ENCODE data around the gene RIPPLY3.
"Not testable (repeated sequence)": the region's sequence is repeated elsewhere in the genome, so short reads cannot be mapped to it uniquely, and the experiment has no call there.

Gene RIPPLY3

DNA sequence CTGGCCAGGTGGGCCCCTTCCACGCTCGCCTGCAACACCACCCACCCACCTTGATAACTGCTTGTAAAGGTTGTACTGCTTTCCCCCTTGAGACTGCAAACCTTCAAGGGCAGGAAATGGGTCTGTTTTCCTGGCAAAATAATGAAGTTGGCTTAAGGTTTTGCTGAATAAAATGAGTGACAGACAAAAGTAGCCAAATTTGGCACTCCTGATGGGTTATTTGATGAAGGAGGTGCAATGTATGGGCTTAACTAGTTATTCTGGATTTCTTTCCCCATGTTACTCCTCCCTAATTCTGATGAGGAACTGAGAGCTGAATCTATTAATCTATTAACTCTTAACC lies 25.5 kb upstream of the RIPPLY3 start:
- no peak for DNase-seq (ENCODE audit: low read depth)

DNA sequence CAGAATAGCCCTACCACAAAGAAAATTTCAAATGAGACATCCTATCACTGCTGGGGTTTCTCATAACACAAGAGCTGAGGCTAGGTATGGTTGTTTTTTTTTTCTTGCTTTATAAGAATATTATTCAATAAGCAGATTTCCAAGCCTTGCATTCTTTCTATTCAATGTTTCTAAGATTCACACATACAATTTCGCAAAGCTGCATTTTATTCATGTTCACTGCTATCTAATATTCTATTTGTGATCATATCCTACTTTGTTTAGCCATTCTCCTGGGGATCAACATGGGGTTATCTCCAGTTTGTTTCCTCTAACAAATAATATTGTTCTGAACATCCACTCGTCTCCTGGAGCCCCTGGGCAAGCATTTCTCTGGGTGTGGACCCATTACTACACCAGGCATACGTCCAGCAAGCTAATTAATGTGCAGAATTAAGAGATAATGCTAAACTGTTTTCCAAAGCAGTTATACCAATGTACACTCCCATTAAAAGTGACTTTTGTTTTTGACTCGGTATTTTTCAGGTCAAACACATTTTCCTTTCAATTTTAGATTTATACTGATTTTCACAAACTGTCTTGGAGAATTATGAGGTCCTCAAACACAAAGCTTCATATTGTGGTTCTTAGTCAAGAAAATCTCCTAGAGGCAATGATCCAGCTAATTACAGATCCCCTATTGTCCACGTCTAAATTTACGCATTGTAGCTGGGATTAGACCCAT lies 24.4 kb upstream of the RIPPLY3 start:
- no peak for DNase-seq (ENCODE audit: low read depth)

DNA sequence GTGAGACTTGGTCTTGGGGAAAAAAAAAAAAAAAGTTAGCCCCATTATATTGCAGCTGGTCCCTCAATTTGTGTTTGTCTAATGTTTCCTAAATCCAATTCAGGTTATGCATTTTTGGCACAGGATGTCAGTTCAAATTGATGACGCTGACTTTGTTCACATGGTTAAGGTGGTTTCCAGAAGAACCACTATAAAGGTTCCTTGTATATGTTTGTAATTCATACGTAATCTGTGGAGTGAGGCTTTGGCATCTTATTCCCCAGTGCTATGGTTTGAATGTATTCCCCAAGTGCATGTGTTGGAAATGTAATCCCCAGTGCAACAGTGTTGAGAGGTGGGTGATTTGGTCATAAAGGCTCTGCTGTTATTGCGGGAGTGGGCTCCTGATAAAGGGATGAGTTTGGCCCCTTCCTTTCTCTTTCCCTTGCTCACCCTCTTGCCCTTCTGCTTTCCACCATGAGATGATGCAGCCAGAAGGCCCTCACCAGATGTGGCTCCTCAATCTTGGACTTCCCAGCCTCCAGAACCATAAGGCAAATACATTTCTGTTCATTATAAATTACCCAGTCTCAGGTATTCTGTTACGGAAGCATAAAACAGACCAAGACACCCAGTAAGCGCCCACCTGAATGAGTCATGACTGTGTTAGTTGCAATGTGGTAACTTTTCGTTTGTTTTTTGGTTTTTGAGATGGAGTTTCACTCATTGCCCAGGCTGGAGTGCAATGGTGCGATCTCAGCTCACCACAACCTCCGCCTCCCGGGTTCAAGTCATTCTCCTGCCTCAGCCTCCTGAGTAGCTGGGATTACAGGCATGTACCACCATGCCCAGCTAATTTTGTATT lies 20.5 kb upstream of the RIPPLY3 start:
- DNase-seq (ENCODE audit: low read depth): no peak

DNA sequence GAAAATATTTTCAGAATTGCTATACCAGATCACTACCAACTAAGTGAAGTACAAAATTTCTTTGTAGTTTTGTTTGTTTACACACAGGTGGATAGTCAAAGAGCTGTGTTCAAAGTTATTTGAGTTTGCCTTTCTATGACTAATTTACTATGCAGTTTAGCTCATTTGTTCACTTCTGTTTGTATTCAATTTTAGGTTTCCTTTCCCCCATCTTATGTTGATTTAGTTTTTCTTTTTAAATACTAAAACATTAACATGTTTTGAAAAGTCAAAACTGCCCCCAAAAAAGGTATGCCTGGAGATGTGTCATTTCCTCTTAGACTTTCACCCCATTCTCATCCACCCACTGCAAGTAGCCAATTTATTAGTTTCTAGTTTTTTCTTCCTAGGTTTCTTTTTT lies 18.7 kb upstream of the RIPPLY3 start:
- no peak for DNase-seq (ENCODE audit: low read depth)

DNA sequence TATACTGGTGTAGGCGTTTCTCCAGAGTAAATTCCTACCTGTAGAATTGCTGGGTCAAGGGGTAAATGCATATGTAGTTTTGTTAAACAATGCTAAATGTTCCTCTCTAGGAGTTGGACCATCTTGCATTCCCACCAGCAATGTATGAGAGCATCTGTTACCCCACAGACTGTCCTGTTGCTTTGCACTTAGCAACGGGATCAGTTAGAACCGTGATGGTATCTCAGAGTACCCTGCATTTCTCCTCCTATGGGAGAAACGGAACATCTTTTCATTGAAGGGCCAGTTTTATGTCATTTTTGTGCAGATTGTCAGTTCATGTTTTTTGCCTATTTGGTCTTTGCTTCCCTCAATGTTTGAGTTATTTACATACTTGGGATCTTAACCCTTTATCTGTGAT lies 18.0 kb upstream of the RIPPLY3 start:
- DNase-seq (ENCODE audit: low read depth): no peak

DNA sequence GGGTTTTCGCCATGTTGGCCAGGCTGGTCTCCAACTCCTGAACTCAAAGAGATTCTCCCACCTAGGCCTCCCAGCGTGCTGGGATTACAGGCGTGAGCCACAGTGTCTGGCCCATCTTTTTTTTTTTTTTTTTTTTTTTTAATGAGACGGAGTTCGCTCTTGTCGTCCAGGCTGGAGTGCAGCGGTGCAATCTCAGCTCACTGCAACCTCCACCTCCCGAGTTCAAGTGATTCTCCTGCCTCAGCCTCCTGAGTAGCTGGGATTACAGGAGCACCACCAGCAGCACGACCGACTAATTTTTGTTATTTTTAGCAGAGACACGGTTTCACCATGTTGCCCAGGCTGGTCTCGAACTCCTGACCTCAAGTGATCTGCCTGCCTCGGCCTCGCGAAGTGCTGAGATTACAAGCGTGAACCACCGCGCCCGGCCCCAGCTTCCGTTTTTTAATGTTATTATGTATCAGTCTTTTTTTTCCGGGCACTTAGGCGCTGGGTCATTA lies 17.3 kb upstream of the RIPPLY3 start:
- DNase-seq (ENCODE audit: low read depth): not testable (repeated sequence)

DNA sequence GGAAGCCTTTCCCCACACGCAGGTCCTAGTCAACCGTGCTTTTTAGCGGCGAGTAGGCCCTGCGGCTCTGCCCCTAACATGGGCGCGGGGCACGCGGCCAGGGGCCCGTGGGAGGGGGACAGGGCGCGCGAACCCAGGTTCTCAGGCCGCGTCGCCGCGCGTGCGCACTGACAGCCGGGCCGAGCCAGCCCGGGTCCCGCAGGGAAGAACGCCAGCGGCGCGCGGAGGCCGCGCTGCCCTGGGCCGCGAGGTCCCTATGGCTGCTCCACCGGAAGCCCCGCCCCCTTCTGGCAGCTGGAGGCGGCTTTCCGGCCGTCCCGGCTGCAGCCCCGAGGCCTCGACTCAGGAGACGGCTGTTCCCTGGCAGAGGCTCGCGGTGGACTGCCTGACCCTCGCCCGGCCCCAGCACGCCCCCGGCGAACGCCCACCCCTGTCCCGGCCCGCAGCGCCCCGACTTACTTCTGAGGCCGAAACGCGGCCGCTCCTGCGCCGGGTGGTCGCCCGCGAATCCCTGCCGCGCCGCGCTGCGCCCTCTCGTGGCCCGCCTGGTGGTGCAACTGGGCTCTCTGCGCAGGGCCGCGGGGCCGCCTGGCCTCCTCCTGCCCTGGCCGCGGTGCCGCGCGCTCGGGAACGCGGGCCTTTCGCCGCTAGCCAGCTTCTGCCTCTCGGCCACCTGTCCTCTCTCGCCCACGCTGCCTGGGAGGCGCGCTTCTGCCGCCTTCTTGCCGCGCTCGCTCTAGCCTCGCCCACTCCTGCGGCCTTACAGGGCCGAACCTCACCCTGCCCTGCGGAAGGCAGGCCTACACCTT lies 16.6 kb upstream of the RIPPLY3 start:
- DNase-seq (ENCODE audit: low read depth): peak; percentile 69

DNA sequence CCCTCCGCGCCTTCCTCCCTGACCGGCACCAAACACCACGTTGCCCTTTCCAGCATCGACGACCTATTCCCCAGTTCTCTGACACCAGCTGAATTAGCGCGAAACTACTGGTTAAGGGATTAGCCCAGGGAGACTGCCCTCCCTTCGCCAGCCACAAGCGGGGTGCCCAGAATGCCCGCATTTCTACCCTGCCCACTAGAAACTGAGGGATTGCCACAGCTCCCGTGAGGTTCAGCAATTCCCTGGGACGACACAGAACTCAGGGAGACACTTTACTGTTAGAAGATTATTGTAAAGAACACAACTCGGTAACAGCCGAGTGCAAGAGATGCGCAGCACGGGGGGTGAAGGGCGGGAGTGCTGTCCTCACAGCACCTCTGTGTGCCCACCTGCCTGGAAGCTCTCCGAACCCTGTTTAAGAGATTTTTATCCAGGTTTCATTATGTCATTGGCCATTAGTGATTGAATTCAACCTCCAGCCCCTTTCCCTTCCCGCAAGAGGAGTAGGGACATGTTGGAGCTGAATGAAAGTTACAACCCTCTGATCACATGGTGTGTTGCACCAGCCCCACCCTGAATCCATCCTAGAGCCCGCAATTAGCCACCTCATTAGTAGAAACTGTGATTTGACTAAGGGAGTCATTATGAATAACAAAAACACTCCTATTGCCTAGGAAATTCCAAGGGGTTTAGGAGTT lies 15.8 kb upstream of the RIPPLY3 start:
- DNase-seq (ENCODE audit: low read depth): no peak

DNA sequence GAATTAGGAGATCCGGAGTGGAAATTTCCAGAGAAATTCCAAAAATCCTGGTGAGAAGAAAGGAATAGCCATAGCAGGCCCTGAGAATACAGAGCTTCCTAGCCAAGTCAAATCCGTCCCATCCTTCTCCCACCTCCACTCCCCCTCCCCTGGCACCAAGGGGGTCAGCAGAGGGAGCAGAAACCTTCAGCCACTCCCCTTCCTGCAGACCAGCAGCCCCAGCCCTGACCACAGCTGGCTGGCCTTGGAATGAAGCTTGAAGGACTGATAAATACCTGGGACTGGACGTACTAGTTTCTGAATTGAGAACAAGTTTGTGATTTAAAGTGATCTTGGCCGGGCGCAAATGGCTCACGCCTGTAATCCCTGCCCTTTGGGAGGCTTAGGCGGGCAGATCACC lies 13.8 kb upstream of the RIPPLY3 start:
- DNase-seq (ENCODE audit: low read depth): no peak

DNA sequence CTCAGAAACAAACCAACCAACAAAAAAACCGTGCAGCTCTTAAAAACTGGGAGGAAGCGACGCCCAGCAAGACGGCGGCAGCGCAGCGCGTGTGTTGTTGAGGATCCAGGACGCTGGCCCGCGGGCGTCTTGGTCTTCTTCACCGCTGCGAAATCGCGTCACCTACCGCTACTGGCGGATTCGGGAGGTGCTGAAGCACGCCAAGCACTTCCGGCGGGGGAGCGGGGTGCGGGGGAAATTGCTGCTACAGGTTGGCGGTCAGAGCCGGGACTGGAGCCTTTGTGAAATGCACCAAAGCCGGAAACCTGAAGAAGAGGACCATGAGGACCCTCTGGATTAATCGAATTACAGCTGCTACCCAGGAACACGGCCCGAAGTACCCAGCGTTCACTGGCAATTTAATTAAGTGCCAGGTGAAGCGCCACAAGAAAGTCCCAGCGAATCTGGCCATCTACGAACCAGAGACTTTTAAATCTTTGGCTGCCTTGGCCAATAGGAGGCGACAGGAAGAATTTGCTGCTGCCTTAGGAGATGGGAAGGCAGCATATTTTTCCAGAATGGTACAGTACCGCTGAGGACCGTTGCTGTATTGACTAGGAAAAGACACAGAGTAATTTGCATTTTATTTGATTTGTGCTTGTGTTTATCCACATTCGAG lies 11.9 kb upstream of the RIPPLY3 start:
- DNase-seq (ENCODE audit: low read depth): no peak

DNA sequence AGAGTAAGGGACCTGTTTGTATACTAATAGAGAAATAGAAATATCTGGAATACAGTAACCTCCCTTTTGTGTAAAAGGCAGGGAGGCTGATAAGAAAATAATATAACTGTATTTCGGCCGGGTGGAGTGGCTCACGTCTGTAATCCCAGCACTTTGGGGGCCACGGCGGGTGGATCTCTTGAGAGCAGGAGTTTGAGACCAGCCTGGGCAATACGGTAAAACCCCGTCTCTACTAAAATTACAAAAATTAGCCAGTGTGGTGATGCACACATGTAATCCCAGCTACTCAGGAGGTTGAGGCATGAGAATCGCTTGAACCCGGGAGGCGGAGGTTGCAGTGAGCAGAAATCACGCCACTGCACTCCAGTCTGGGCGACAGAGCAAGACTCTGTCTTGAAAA lies 11.2 kb upstream of the RIPPLY3 start:
- not testable (repeated sequence) for DNase-seq (ENCODE audit: low read depth)

DNA sequence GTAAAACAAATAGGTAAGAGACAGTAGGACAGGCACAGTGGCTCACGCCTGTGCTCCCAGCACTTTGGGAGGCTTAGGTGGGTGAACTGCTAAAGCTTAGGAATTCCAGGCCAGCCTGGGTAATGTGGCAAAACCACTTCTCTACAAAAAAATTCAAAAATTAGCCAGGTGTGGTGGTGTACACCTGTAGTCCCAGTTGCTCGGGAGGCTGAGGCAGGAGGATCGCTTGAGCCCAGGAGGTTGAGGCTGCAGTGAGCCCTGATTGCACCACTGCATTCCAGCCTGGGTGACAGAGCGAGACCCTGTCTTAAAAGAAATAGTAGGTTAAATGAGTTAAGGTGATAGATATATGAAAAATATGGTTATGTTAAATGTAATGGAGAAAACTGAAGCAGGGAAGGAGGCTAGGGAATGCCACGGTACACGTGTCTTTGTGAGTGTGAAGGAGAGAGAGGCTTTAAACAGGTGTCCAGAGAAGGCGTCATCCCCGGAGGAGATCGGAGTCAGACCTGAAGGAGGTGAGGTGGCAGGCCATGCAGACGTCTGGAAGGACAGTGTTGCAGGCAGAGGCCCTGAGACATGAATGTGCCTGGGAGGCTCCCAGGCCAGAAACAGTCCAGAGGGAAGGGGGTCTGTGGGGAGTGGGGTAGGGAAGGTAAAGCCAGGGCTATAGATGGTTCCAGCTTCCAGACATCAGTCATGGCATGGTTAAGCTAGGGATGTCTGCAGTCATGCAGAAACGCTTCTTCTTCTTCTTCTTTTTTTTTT lies 7.2 kb upstream of the RIPPLY3 start:
- no peak for DNase-seq (ENCODE audit: low read depth)

DNA sequence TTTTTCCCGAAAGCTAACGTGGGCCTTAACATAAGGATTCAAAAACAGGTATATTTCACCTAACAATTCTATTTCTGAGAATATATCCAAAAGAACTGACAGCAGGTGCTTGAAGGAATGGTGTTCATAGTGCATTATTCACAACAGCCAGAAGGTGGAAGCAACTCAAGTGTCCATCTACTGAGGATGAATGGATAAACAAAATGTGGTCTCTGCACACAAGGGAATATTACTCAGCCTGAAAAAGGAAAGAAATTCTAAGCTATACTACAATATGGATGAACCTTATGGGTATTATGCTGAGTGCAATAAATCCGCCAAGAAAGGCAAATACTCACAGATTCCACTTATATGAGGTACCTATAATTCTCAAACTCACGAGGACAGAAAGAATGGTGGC lies 6.1 kb upstream of the RIPPLY3 start:
- no peak for DNase-seq (ENCODE audit: low read depth)

DNA sequence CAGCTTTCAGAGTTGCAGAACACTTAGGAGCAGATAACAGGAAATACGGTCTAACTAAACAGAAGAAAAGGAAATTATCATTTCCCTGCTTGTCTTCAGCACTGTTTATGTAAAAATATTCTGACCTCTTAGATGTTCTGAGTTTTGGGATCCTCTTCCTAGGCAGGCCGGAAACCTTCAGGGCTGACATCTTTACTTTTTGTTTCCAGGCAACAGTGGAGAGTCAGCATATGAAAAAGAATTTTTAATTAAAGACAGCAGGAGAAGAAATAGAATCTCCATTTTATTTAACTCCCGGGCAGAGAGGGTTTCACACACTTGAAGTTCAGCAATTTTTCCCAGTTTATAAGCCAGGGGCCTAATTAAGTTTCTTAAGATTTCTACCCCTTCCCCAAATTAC lies 5.1 kb upstream of the RIPPLY3 start:
- no peak for DNase-seq (ENCODE audit: low read depth)

DNA sequence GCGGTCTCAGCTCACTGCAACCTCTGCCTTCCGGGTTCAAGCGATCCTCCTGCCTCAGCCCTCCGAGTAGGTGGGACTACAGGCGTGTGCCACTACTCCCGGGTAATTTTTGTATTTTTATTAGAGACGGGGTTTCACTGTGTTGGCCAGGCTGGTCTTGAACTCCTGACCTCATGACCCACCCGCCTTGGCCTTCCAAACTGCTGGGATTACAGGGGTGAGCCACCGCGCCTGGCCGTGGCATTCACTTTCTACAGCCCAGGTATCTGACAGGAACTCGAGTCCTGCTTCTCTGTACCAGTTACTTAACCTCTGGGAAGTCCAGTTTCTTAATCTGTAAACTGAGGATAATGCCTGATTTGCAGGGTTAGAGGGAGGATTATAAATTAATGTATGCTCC lies 3.7 kb upstream of the RIPPLY3 start:
- not testable (repeated sequence) for DNase-seq (ENCODE audit: low read depth)

DNA sequence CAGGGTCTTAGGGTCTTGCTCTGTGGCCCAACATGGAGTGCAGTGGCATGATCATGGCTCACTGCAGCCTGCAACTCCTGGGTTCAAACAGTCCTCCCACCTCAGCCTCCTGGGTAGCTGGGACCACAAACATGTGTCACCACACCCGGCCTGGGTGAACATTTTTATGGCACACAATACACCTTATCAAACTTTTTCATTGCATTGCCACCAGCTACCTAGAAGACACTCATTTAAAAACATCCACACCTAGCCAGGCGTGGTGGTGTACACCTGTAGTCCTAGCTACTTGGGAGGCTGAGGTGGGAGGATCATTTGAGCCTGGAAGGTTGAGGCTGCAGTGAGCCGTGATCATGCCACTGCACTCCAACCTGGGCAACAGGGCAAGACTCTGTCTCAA lies 2.6 kb upstream of the RIPPLY3 start:
- not testable (repeated sequence) for DNase-seq (ENCODE audit: low read depth)

DNA sequence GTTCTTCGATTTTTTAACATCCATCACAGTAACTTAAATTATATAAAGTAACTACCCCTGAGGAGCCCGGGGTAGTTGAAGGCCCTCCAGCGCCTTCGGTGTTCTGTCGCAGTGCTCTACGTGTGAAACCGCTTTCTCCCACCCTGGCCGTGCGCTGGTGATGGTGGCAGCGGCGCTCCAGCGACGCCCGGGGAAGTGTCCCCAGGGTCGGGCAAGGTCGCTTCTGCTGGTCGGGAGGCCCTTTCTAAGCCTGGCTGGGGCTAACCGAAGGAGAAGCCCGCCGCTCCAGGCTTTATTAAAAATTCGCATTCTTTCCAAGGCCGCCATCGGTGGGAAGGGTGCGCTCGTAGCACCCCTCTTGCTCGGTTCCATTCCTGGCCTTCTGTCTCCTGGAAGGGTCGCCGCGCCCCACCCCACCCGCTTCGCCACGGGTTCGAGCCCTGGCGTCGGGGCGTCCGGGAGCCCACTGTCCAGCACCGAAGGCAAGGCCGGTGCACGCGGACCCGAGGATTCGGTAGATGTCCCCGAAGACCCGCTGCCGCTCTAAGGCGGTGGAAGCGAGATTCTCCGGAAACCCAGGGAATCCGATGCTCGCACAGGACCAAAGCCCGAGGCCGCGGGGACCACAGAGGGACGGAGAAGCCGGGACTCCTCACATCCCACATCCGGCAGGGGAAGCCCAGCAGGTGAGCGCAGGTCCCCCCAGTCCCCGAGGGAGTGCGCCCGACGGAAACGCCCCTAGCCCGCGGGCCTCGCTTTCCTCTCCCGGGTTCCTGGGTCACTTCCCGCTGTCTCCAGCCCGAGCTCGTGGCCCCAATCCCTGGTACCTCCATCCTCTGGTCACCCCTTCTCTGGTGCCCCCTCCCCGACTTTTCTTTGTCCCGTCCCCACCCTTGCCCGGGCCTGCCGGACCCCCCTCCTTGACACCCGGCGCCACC lies 685 bp upstream of the RIPPLY3 start:
- DNase-seq (ENCODE audit: low read depth): no peak

DNA sequence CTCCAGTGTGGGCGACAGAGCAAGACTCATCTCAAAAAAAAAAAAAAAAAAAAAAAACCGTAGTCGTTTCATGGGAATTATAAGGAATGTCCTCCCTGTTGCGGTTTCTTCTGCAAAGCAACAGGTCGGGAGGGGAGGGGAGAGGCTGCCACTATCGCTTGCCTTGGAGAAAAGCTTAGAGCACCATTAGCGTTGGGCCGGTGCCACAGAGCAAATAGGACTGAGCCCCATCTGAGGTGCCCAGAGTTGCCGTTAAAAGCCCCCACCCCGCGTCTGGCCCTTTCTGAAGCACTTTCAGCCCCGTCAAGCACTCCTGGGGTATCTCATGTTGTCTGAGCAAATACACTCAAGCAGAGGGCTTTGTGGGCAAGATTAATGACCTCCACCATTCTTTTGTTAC lies 2.2 kb downstream of the RIPPLY3 start:
- no peak for DNase-seq (ENCODE audit: low read depth)

DNA sequence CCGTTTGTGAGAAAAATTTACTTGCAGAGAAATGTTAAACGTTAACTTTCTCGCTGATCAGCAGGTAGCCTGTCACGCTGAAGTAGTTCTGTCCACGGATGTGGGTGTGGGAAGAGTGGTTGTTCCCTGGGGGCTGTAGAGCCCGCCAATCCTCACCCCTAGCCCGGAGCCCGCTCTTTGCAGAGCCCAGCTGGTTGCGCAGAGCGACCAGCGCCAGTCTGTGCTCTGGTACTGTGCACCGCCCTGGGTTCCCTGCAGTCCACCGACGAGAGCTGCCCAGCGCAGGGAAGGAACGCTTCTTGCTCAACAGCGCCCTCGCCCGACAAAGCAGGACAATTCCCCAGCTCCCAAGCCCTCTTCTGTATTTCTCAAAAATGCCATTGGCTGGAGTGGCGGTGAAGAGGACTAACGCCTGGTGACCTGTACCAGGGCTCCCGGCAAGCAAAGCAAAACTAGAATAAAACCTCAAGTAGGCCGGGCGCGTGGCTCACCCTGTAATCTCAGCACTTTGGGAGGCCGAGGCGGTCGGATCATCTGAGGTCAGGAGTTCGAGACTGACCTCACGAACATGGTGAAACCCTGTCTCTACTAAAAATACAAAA lies 3.3 kb downstream of the RIPPLY3 start:
- peak; percentile 59 for DNase-seq (ENCODE audit: low read depth)
